Hepatocyte (in vitro differentiated cells): Measurements from ENCODE around the gene TRIM23. TPM values are rescaled to one million over a fixed set of nuclear protein-coding genes. Genes with fewer than 3 reads are reported as not detected.

ENCODE experiments used
- DNase-seq: peaks from one replicate; pipeline ENCODE4 v3.0.0-alpha.2; 2016; ENCODE audit warnings: low spot score
- H2AFZ ChIP-seq: fragments of 200-600 bp; sonication (generic); 2 replicates; pipeline ENCODE4 v1.6.0; 2016; ENCODE audit warnings: antibody characterized with exemption, mild to moderate bottlenecking
- H3K27ac ChIP-seq: fragments of 200-600 bp; sonication (generic); 2 replicates; pipeline ENCODE4 v1.5.1; 2016; ENCODE audit warnings: mild to moderate bottlenecking
- H3K27me3 ChIP-seq: fragments of 200-600 bp; sonication (generic); 2 replicates; pipeline ENCODE4 v1.6.1; 2016
- H3K36me3 ChIP-seq: fragments of 200-600 bp; sonication (generic); replicated peaks from 2 replicates; pipeline ENCODE4 v1.5.1; 2016; ENCODE audit warnings: low read depth; ENCODE audit not compliant: insufficient read depth
- H3K4me1 ChIP-seq: fragments of 200-600 bp; sonication (generic); 2 replicates; pipeline ENCODE4 v1.5.1; 2016; ENCODE audit warnings: mild to moderate bottlenecking, moderate library complexity; ENCODE audit not compliant: insufficient read depth
- H3K4me2 ChIP-seq: fragments of 200-600 bp; sonication (generic); 2 replicates; pipeline ENCODE4 v1.6.0; 2016
- H3K4me3 ChIP-seq: fragments of 200-600 bp; sonication (generic); 2 replicates; pipeline ENCODE4 v1.5.1; 2016; ENCODE audit warnings: mild to moderate bottlenecking
- H3K79me2 ChIP-seq: fragments of 200-600 bp; sonication (generic); 2 replicates; pipeline ENCODE4 v1.6.0; 2017; ENCODE audit warnings: mild to moderate bottlenecking
- H3K9me2 ChIP-seq: fragments of 200-600 bp; sonication (generic); replicated peaks from 2 replicates; pipeline ENCODE4 v1.6.0; 2017; ENCODE audit warnings: mild to moderate bottlenecking; ENCODE audit not compliant: insufficient read depth
- H3K9me3 ChIP-seq: fragments of 200-600 bp; sonication (generic); 2 replicates; pipeline ENCODE4 v1.5.1; 2016; ENCODE audit warnings: low read depth, mild to moderate bottlenecking
- H4K20me1 ChIP-seq: fragments of 200-600 bp; sonication (generic); 2 replicates; pipeline ENCODE4 v1.6.0; 2016; ENCODE audit warnings: mild to moderate bottlenecking; ENCODE audit not compliant: insufficient read depth, poor library complexity, severe bottlenecking
- CTCF ChIP-seq: fragments of 200-600 bp; sonication (generic); IDR thresholded peaks from 2 replicates; pipeline ENCODE4 v1.5.1; 2016; ENCODE audit warnings: antibody characterized with exemption, mild to moderate bottlenecking; ENCODE audit not compliant: poor library complexity
- EZH2 ChIP-seq: fragments of 200-600 bp; sonication (generic); IDR thresholded peaks from 2 replicates; pipeline ENCODE4 v1.6.1; 2016; ENCODE audit warnings: antibody characterized with exemption, mild to moderate bottlenecking, borderline replicate concordance
- EZH2phosphoT487 ChIP-seq: fragments of 200-600 bp; sonication (generic); IDR thresholded peaks from one replicate; pipeline ENCODE4 v1.6.1; 2018; ENCODE audit warnings: antibody characterized with exemption, mild to moderate bottlenecking, low read depth, moderate library complexity; ENCODE audit not compliant: unreplicated experiment, severe bottlenecking
- WGBS: methylation state at CpG from one replicate; pipeline ENCODE4 v1.1.6; 2016; ENCODE audit warnings: low lambda C conversion rate; ENCODE audit errors: missing lambda C conversion rate; 5-methylcytosine and 5-hydroxymethylcytosine counted together
- polyA plus RNA-seq: library from polyadenylated mRNA; unstranded; fragments of >200 nt; fragmentation: Nextera tagmentation; extraction: Ambion mirVana; gene quantifications from 2 replicates; pipeline ENCODE4 v1.2.1, GENCODE V29; 2016
- total RNA-seq: library from RNA; depleted of rRNA; stranded (reverse); fragments of >200 nt; gene quantifications from 2 replicates; pipeline ENCODE4 v1.2.3, GENCODE V29; 2014

TRIM23 gene
- total RNA-seq (11.7 and 14.2 TPM in 2 replicates), polyA plus RNA-seq (6.0 and 6.7 TPM in 2 replicates)

DNA sequence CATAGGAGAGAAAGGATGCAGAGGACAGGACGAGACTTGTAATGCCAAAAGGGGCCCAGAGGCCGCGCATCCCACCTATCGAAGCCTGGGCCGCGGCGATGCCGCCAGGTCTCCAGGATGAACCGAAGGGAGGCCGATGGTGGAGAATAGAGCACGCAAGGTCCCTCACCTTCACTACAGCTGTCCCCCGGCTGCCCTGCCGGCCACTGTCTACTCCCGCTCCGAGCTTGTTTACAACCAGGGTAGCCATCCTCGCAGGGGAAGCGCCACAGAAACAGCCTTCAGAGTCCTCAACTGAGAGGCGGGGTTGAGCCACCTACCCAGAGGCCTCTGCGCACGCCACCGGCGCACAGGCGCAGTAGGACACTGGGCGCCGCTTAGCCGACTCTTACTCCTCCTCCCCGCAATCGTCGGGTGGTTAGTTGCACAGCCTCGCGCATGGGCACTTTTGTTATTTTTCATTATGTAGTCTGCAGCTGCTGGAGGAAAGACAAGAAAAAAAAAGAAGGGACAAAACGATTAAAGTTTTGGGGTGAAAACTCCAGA, at the start of gene TRIM23:
TSS of gene TRIM23 (minus strand) at position 309 of the 546 bp plus-strand sequence. CDS start at position 250, 59 bp downstream.
- Histone ChIP-seq H2AFZ (peak within 1 kb of the TSS; percentile 69), H3K9me2 (no peaks in the 10 kb centered on the region), H3K27ac (peak within 1 kb of the TSS; percentile 94), H4K20me1 (peaks cover 14% of the 10 kb centered on the region), H3K4me2 (peak within 1 kb of the TSS; percentile 76), H3K9me3 (no peaks in the 10 kb centered on the region), H3K4me1 (peaks cover 14% of the 10 kb centered on the region), H3K27me3 (no peaks in the 10 kb centered on the region), H3K4me3 (peak within 1 kb of the TSS; percentile 89), H3K36me3 (no peaks in the 10 kb centered on the region), H3K79me2 (peaks cover 90% of the 10 kb centered on the region)
- peak; percentile 97 for DNase-seq
- no peak for TF ChIP-seq EZH2
- peak; percentile 12 for TF ChIP-seq CTCF
- no peak for TF ChIP-seq EZH2phosphoT487
- under 1% methylated on average over 30 of the region's 32 CpGs for WGBS

- WGBS = 73% methylated on average over 1 of the region's 1 CpG
- H2AFZ ChIP-seq = no peak overlapping the region
- H3K9me3 ChIP-seq = no peaks in the 10 kb centered on the region
- H3K27me3 ChIP-seq = no peaks in the 10 kb centered on the region
- no peak for DNase-seq
- TF ChIP-seq EZH2 = no peak
- no peak overlapping the region for H3K4me3 ChIP-seq
- no peaks in the 10 kb centered on the region for H3K79me2 ChIP-seq
- H3K4me2 ChIP-seq = no peak overlapping the region
- H3K9me2 ChIP-seq = no peaks in the 10 kb centered on the region
- no peak overlapping the region for H3K27ac ChIP-seq
- H3K4me1 ChIP-seq = no peaks in the 10 kb centered on the region
- H4K20me1 ChIP-seq = no peaks in the 10 kb centered on the region
- H3K36me3 ChIP-seq = no peaks in the 10 kb centered on the region
These were observed 48.7 kb upstream of the TRIM23 start for GRCh38 chr5:65672796-65673195.

- no peaks in the 10 kb centered on the region for H3K79me2 ChIP-seq
- no peak for TF ChIP-seq EZH2phosphoT487
- no peak for TF ChIP-seq CTCF
- no peak for TF ChIP-seq EZH2
- DNase-seq = no peak
- no peaks in the 10 kb centered on the region for H3K4me1 ChIP-seq
- no peaks in the 10 kb centered on the region for H3K36me3 ChIP-seq
- no peak overlapping the region for H3K4me2 ChIP-seq
- H3K4me3 ChIP-seq = no peak overlapping the region
- no peak overlapping the region for H3K27ac ChIP-seq
- WGBS = 82% methylated on average over 7 of the region's 7 CpGs
- H2AFZ ChIP-seq = no peak overlapping the region
- no peaks in the 10 kb centered on the region for H3K9me3 ChIP-seq
- no peaks in the 10 kb centered on the region for H3K9me2 ChIP-seq
- H3K27me3 ChIP-seq = no peaks in the 10 kb centered on the region
- H4K20me1 ChIP-seq = no peaks in the 10 kb centered on the region
These were observed 44.6 kb upstream of the TRIM23 start for GRCh38 chr5:65668696-65669095.

- H4K20me1 ChIP-seq = no peaks in the 10 kb centered on the region
- H2AFZ ChIP-seq = no peak overlapping the region
- no peaks in the 10 kb centered on the region for H3K9me3 ChIP-seq
- TF ChIP-seq CTCF (peak; percentile 32), EZH2phosphoT487 (no peak), EZH2 (no peak)
- H3K79me2 ChIP-seq = no peaks in the 10 kb centered on the region
- H3K4me2 ChIP-seq = no peak overlapping the region
- H3K27ac ChIP-seq = no peak overlapping the region
- peak; percentile 9 for DNase-seq
- H3K9me2 ChIP-seq = no peaks in the 10 kb centered on the region
- H3K36me3 ChIP-seq = no peaks in the 10 kb centered on the region
- H3K4me3 ChIP-seq = no peak overlapping the region
- WGBS = 85% methylated on average over 1 of the region's 1 CpG
- H3K4me1 ChIP-seq = no peaks in the 10 kb centered on the region
- no peaks in the 10 kb centered on the region for H3K27me3 ChIP-seq
These were observed 39.8 kb upstream of the TRIM23 start for GRCh38 chr5:65663804-65664521.
